Mesenchymal stem cell (in vitro differentiated cells and primary cell): ENCODE results near the gene CHN2.

Experiments
- DNase-seq: peaks from one replicate; pipeline ENCODE4 v3.0.0-alpha.2; 2013
- H2AFZ ChIP-seq: one replicate; pipeline ENCODE4 v1.6.1; 2013; ENCODE audit warnings: low read depth, mild to moderate bottlenecking, control low read depth, inconsistent platforms, low read length, moderate library complexity
- H2AK5ac ChIP-seq: 2 replicates; pipeline ENCODE4 v1.6.1; 2013; ENCODE audit warnings: low read length, moderate library complexity, mild to moderate bottlenecking, inconsistent platforms; ENCODE audit not compliant: severe bottlenecking
- H2BK120ac ChIP-seq: one replicate; pipeline ENCODE4 v1.6.1; 2013; ENCODE audit warnings: low read depth, mild to moderate bottlenecking, inconsistent platforms, low read length, moderate library complexity
- H2BK12ac ChIP-seq, 2 experiments: one replicate each; pipeline ENCODE4 v1.6.1; 2013; ENCODE audit warnings: inconsistent platforms in 2 of 2, low read length in 2 of 2, mild to moderate bottlenecking in 2 of 2, moderate library complexity in 2 of 2, control low read depth in 1 of 2
- H2BK15ac ChIP-seq: one replicate; pipeline ENCODE4 v1.6.1; 2013; ENCODE audit warnings: mild to moderate bottlenecking, low read depth, inconsistent platforms; ENCODE audit not compliant: poor library complexity, severe bottlenecking
- H2BK5ac ChIP-seq: 2 replicates; pipeline ENCODE4 v1.6.1; 2013; ENCODE audit warnings: low read depth, mild to moderate bottlenecking, low read length, control low read depth, inconsistent platforms; ENCODE audit not compliant: poor library complexity, severe bottlenecking
- H3K14ac ChIP-seq, 2 experiments: one replicate each; pipeline ENCODE4 v1.6.1; 2013; ENCODE audit warnings: inconsistent platforms in 2 of 2, low read length in 2 of 2, control low read depth in 1 of 2, mild to moderate bottlenecking in 1 of 2, moderate library complexity in 1 of 2
- H3K18ac ChIP-seq, 2 experiments: one replicate each; pipeline ENCODE4 v1.6.1; 2013; ENCODE audit warnings: inconsistent platforms in 2 of 2, low read length in 2 of 2, control low read depth in 1 of 2, low read depth in 1 of 2, mild to moderate bottlenecking in 1 of 2
- H3K23ac ChIP-seq, 2 experiments: one replicate each; pipeline ENCODE4 v1.6.1; 2013; ENCODE audit warnings: inconsistent platforms in 2 of 2, low read length in 2 of 2, mild to moderate bottlenecking in 2 of 2, moderate library complexity in 2 of 2, control low read depth in 1 of 2
- H3K27ac ChIP-seq: 2 replicates; pipeline ENCODE4 v1.5.1; 2013; ENCODE audit warnings: mild to moderate bottlenecking, moderate library complexity, low read length, control low read depth, inconsistent platforms; ENCODE audit not compliant: poor library complexity, severe bottlenecking
- H3K27me3 ChIP-seq, 2 experiments: 2 replicates each; pipeline versions ENCODE4 v1.6.1 to v1.7.0; 2013; ENCODE audit warnings: low read length in 2 of 2, mild to moderate bottlenecking in 2 of 2, moderate library complexity in 2 of 2, control low read depth in 1 of 2, inconsistent platforms in 1 of 2; ENCODE audit not compliant: control insufficient read depth in 1 of 2, insufficient read depth in 1 of 2
- H3K36me3 ChIP-seq, 2 experiments: 2 replicates each; pipeline versions ENCODE4 v1.6.1 to v1.7.0; 2013; ENCODE audit warnings: low read length in 2 of 2, control low read depth in 1 of 2, inconsistent platforms in 1 of 2, low read depth in 1 of 2, mild to moderate bottlenecking in 1 of 2; ENCODE audit not compliant: insufficient read depth in 2 of 2, control insufficient read depth in 1 of 2
- H3K4ac ChIP-seq, 2 experiments: one replicate each; pipeline ENCODE4 v1.6.1; 2013; ENCODE audit warnings: inconsistent platforms in 2 of 2, low read length in 2 of 2, mild to moderate bottlenecking in 2 of 2, moderate library complexity in 2 of 2, control low read depth in 1 of 2, low read depth in 1 of 2
- H3K4me1 ChIP-seq: 2 replicates; pipeline ENCODE4 v1.6.1; 2013; ENCODE audit warnings: low read depth, low read length, control low read depth; ENCODE audit not compliant: control insufficient read depth, insufficient read depth
- H3K4me2 ChIP-seq: 2 replicates; pipeline ENCODE4 v1.6.1; 2013; ENCODE audit warnings: low read length, mild to moderate bottlenecking, inconsistent platforms; ENCODE audit not compliant: poor library complexity, severe bottlenecking
- H3K4me3 ChIP-seq, 2 experiments: 2 replicates each; pipeline versions ENCODE4 v1.5.1 to v1.7.0; 2013; ENCODE audit warnings: low read length in 2 of 2, mild to moderate bottlenecking in 2 of 2, control low read depth in 1 of 2, low read depth in 1 of 2; ENCODE audit not compliant: insufficient read depth in 1 of 2
- H3K79me1 ChIP-seq: replicated peaks from 2 replicates; pipeline ENCODE4 v1.6.1; 2013; ENCODE audit warnings: mild to moderate bottlenecking, control low read depth, low read length, inconsistent platforms; ENCODE audit not compliant: poor library complexity, severe bottlenecking
- H3K9ac ChIP-seq: 2 replicates; pipeline ENCODE4 v1.7.0; 2013; ENCODE audit warnings: mild to moderate bottlenecking, low read length, moderate library complexity
- H3K9me3 ChIP-seq: 2 replicates; pipeline ENCODE4 v1.7.0; 2013; ENCODE audit warnings: mild to moderate bottlenecking, low read length; ENCODE audit not compliant: control insufficient read depth
- H4K8ac ChIP-seq: one replicate; pipeline ENCODE4 v1.6.1; 2013; ENCODE audit warnings: inconsistent platforms, mild to moderate bottlenecking, low read length, moderate library complexity
- H4K91ac ChIP-seq: one replicate; pipeline ENCODE4 v1.6.1; 2013; ENCODE audit warnings: mild to moderate bottlenecking, low read length, inconsistent platforms
- WGBS: methylation state at CpG from one replicate; pipeline ENCODE4 v1.1.7; 2013; ENCODE audit warnings: mixed read lengths; 5-methylcytosine and 5-hydroxymethylcytosine counted together

CHN2 gene

GRCh38 chr7:29426587-29426986 is 232.0 kb downstream of the CHN2 start:
- no peak overlapping the region for H2BK120ac ChIP-seq
- no peak for DNase-seq

GRCh38 chr7:29429401-29429800 is 234.8 kb downstream of the CHN2 start:
- Histone ChIP-seq H3K18ac (no peak overlapping the region), H3K4ac (no peak overlapping the region), H4K91ac (no peak overlapping the region), H3K23ac (no peak overlapping the region), H3K36me3 (no peaks in the 10 kb centered on the region), H2BK5ac (no peak overlapping the region), H3K27me3 (no peaks in the 10 kb centered on the region), H3K9ac (no peak overlapping the region), H2AK5ac (no peak overlapping the region), H3K27ac (no peak overlapping the region), H3K9me3 (no peaks in the 10 kb centered on the region), H3K14ac (no peak overlapping the region), H3K79me1 (no peaks in the 10 kb centered on the region), H2BK15ac (no peak overlapping the region), H3K4me3 (no peak overlapping the region), H2BK12ac (no peak overlapping the region), H4K8ac (no peak overlapping the region), H3K4me2 (no peak overlapping the region), H2BK120ac (no peak overlapping the region), H3K4me1 (no peaks in the 10 kb centered on the region), H2AFZ (no peak overlapping the region)
- no CpG with 5 or more reads among the region's 1 CpG for WGBS
- no peak for DNase-seq

More at GRCh38 chr7:29426587-29426986, 232.0 kb downstream of the CHN2 start:
- H3K4ac ChIP-seq: no peak overlapping the region
- H3K18ac ChIP-seq: no peak overlapping the region
- no peaks in the 10 kb centered on the region for H3K9me3 ChIP-seq
- no peak overlapping the region for H2BK5ac ChIP-seq
- no peaks in the 10 kb centered on the region for H3K79me1 ChIP-seq
- no peak overlapping the region for H3K9ac ChIP-seq
- no peak overlapping the region for H4K91ac ChIP-seq
- H3K27me3 ChIP-seq: peaks cover 12 to 13% of the 10 kb centered on the region in 2 experiments
- H3K27ac ChIP-seq: no peak overlapping the region
- no peak overlapping the region for H3K4me2 ChIP-seq
- no peak overlapping the region for H3K4me3 ChIP-seq
- H3K4me1 ChIP-seq: no peaks in the 10 kb centered on the region
- WGBS: 97% methylated on average over 5 of the region's 5 CpGs
- no peak overlapping the region for H2BK15ac ChIP-seq
- H4K8ac ChIP-seq: no peak overlapping the region
- no peak overlapping the region for H3K14ac ChIP-seq
- H2BK12ac ChIP-seq: no peak overlapping the region
- H2AK5ac ChIP-seq: no peak overlapping the region
- no peak overlapping the region for H2AFZ ChIP-seq
- H3K36me3 ChIP-seq: no peaks in the 10 kb centered on the region
- no peak overlapping the region for H3K23ac ChIP-seq

GRCh38 chr7:29430279-29430949 is 235.8 kb downstream of the CHN2 start:
- no peak overlapping the region for H3K4me3 ChIP-seq
- no peak overlapping the region for H3K14ac ChIP-seq
- H2BK5ac ChIP-seq: no peak overlapping the region
- H2BK12ac ChIP-seq: no peak overlapping the region
- no peak overlapping the region for H4K8ac ChIP-seq
- H3K79me1 ChIP-seq: no peaks in the 10 kb centered on the region
- no peaks in the 10 kb centered on the region for H3K36me3 ChIP-seq
- no peak overlapping the region for H3K4ac ChIP-seq
- no peaks in the 10 kb centered on the region for H3K27me3 ChIP-seq
- no peaks in the 10 kb centered on the region for H3K4me1 ChIP-seq
- no peak overlapping the region for H3K4me2 ChIP-seq
- H2BK120ac ChIP-seq: no peak overlapping the region
- H3K9ac ChIP-seq: no peak overlapping the region
- no peak overlapping the region for H4K91ac ChIP-seq
- H3K18ac ChIP-seq: no peak overlapping the region
- H3K9me3 ChIP-seq: no peaks in the 10 kb centered on the region
- no peak overlapping the region for H2BK15ac ChIP-seq
- no peak overlapping the region for H3K23ac ChIP-seq
- DNase-seq: no peak
- no peak overlapping the region for H2AFZ ChIP-seq
- 88% methylated on average over 6 of the region's 8 CpGs for WGBS
- no peak overlapping the region for H2AK5ac ChIP-seq
- no peak overlapping the region for H3K27ac ChIP-seq

GRCh38 chr7:29431686-29432085 is 237.1 kb downstream of the CHN2 start:
- no peak overlapping the region for H2AFZ ChIP-seq
- no peak overlapping the region for H2BK15ac ChIP-seq
- H4K91ac ChIP-seq: no peak overlapping the region
- H3K23ac ChIP-seq: no peak overlapping the region
- WGBS: 81% methylated on average over 3 of the region's 3 CpGs
- no peaks in the 10 kb centered on the region for H3K79me1 ChIP-seq
- H2BK120ac ChIP-seq: no peak overlapping the region
- H2BK12ac ChIP-seq: no peak overlapping the region
- H3K4me2 ChIP-seq: no peak overlapping the region
- no peak overlapping the region for H3K4me3 ChIP-seq
- H3K4me1 ChIP-seq: no peaks in the 10 kb centered on the region
- no peak for DNase-seq
- H2AK5ac ChIP-seq: no peak overlapping the region
- H3K9ac ChIP-seq: no peak overlapping the region
- no peak overlapping the region for H4K8ac ChIP-seq
- H3K4ac ChIP-seq: no peak overlapping the region
- no peaks in the 10 kb centered on the region for H3K9me3 ChIP-seq
- no peaks in the 10 kb centered on the region for H3K36me3 ChIP-seq
- no peak overlapping the region for H2BK5ac ChIP-seq
- no peak overlapping the region for H3K18ac ChIP-seq
- H3K14ac ChIP-seq: no peak overlapping the region
- no peaks in the 10 kb centered on the region for H3K27me3 ChIP-seq
- no peak overlapping the region for H3K27ac ChIP-seq
